T-helper 9 cell (primary cell): ENCODE results near the gene PTPRM.

Source experiments
- DNase-seq: peaks from one replicate; pipeline ENCODE4 v3.0.0-alpha.2; 2020

The PTPRM gene

GRCh38 chr18:8196238-8196637 is 629.1 kb downstream of the PTPRM start:
- DNase-seq: no peak

GRCh38 chr18:8197499-8197898 is 630.4 kb downstream of the PTPRM start:
- no peak for DNase-seq

DNA sequence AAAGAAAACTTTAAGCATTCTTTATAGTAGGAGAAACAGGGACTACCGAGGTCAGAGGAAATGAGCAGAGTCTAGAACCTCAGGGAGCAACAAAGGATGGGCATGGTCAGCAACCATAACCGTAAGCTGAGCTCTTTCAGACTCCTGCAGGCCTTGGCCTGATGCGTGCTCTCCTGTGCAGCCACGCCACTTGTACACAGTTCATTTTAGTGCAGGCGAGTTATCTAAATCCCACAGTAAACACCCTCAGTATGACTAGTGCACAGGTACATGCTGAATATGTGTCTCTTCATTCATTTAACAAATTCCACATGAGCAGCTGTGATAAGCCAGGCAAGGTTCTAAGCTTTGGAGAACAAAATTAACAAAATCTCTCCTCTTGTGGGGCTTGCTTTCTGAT is 640.9 kb downstream of the PTPRM start:
- no peak for DNase-seq

GRCh38 chr18:8208716-8209115 is 641.6 kb downstream of the PTPRM start:
- no peak for DNase-seq

- DNase-seq: no peak
Observed at GRCh38 chr18:8212896-8213780, 646.0 kb downstream of the PTPRM start.

- DNase-seq: no peak
Observed at GRCh38 chr18:8215741-8216140, 648.6 kb downstream of the PTPRM start.

- no peak for DNase-seq
Observed at GRCh38 chr18:8217051-8217564, 650.0 kb downstream of the PTPRM start.

DNA sequence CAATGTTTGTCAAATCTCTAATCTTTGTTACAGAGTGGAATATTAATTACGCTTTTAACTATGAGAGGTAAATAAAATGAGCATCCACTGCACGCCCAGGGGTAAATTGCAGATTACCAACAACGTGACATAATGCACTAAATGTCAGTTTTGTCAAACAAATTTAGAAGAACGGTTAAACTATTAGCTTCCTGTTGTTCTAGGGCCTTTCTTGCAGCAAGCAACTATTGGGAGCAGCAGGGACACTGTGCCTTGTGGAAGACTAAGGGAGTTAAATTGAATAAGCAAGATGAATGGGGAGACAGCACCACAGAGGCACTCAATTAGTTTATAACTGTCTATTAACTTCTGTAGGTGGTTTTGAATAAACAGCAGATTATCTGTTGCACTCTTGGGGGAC is 651.1 kb downstream of the PTPRM start:
- no peak for DNase-seq

DNA sequence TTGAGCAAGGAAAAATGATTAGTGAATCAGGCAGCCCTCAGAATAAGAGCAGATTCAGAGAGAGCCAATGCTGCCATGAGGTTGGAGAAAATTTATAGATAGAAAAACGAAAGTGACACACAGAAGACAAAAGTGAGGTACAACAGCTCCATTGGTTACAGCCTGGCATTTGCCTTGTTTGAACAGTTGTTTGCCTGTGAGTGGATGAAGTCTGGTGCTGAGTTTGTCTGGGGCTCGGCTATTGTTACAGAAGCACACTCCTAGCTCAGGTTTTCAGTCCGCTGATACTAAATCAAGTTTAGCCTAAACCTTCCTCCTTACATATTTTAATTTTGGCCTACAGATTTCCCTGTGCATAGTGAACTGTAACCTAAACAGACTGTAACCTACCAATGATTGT is 654.3 kb downstream of the PTPRM start:
- no peak for DNase-seq

- no peak for DNase-seq
Observed at GRCh38 chr18:8224576-8224975, 657.5 kb downstream of the PTPRM start.

- DNase-seq: no peak
Observed at GRCh38 chr18:8229040-8229439, 661.9 kb downstream of the PTPRM start.

DNA sequence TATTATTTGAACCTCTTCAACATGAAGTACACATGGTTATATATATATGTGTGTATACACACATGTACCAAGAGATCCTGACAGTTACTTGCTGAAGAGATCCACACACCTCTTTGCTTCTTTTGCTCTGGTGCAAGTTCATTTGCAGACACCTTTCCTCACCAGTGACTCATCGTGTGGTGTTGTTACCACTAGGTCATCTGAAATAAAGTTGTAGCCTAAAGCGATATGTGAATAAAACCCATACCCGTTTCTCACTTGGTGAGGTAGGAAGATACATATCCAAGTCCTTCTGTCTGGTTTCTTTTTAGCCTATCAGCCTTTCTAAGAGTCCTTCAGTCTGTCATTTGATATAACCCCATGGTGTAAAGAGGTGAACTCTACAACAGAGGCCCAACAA is 662.7 kb downstream of the PTPRM start:
- no peak for DNase-seq

GRCh38 chr18:8231316-8231715 is 664.2 kb downstream of the PTPRM start:
- DNase-seq: no peak

GRCh38 chr18:8232791-8233190 is 665.7 kb downstream of the PTPRM start:
- DNase-seq: no peak

DNA sequence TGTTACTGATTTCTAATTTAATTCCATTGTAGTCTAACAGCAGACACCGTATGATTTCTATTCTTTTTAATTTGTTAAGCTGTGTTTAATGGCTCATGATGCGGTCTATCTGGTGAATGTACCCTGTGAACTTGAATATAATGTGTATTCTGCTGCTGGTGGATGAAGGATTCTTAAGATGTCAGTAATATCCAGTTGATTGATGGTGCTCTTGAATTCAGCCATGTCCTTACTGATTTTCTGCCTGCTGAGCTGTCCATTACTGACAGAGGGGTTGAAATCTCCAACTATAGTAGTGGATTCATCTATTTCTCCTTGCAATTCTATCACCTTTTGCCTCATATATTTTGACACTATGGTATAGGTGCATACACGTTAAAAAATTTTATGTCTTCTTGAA is 668.8 kb downstream of the PTPRM start:
- no peak for DNase-seq

DNA sequence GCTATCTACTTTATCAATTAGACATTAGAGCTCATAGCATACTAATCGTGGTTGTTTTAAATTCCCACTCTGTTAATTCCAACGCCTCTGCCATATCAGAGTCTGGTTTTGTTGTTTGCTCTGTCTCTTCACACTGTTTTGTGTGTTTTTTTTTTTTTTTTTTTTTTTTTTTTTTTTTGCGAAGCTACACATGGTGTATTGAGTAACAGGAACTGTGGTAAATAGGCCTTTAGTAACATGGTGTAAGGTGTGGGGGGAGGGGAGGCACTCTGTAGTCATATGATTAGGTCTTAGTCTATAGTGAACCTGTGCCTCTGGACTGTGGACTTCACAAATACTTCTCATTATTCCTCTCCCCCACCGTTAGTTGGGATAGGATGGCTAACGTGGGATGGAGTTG is 671.4 kb downstream of the PTPRM start:
- DNase-seq: no peak

- DNase-seq: no peak
Observed at GRCh38 chr18:8241731-8242130, 674.6 kb downstream of the PTPRM start.

- no peak for DNase-seq
Observed at GRCh38 chr18:8242151-8242696, 675.1 kb downstream of the PTPRM start.

DNA sequence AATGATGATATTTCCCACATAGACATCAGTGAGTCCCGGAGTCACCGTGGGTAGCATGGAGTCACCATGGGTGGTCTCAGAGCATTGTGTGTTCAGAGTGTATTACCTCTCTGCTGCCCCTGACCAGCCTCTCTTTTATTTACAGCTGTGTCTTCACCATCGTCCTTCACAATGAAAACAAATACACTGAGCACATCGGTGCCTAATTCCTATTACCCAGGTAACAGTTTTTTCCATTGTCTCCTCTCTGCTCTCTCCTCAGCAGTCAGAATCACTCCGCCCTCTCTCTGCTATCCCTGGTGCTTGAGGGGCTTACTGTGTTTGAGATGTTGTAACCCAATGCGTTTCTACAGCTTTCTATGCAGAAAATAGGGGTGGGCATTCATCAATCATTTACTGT is 680.6 kb downstream of the PTPRM start:
- no peak for DNase-seq

GRCh38 chr18:8248576-8248975 is 681.5 kb downstream of the PTPRM start:
- no peak for DNase-seq

DNA sequence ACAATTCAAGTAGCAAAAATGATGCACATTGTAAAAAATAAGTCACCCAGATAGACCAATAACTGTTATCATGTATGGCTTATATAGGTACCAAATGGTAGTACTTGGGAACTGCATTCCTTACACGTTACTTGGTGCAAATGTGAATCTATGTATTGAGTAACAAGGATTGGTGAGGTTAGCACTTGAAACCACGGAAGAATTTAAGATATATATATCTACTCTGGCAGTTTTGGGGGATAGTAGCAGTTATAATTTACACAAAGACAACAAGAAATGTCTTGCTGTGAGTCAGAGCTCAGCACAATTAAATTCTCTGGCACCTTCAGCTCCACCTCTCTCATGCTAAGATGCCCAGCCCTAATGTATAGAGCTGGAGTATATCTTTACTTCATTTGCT is 682.7 kb downstream of the PTPRM start:
- no peak for DNase-seq

GRCh38 chr18:8252371-8252770 is 685.3 kb downstream of the PTPRM start:
- no peak for DNase-seq

DNA sequence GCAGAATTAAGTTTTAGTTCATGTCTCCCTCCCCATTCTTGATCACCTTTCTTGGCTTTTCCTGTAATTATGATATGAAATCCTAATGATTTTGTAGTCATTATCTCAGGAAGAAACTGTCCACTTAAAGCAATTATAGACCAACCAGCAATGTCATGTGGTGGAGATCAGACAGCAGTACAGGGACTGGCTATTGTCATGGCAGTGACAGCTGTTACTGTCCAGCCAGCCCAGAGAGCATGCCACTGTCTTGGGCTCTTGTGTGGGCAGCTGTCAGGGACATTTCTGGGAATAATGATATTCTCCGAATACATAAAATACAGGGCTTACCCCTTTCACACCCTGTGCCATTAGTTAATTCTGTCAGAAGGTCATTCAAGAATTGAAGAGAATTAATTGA is 686.8 kb downstream of the PTPRM start:
- no peak for DNase-seq

GRCh38 chr18:8254654-8255053 is 687.5 kb downstream of the PTPRM start:
- no peak for DNase-seq
